ENCODE data around the gene ECSCR. TPM values are rescaled to one million over a fixed set of nuclear protein-coding genes. Genes with fewer than 3 reads are reported as not detected.

The ECSCR gene
- total RNA-seq, 1 donor from 2014 or later = not detected

GRCh38 chr5:139439013-139439903, 23.3 kb downstream of the ECSCR start, which contains the start of gene DNAJC18:
Gene DNAJC18, minus strand, starts transcription at chr5:139439525. Its CDS starts 80 bp downstream, at chr5:139439445.
- Histone ChIP-seq H3K4me3 (ENCODE audit: low read depth, low read length) (peak within 1 kb of the TSS; percentile 97), H3K27me3 (ENCODE audit: control insufficient read depth, insufficient read depth, low read length) (no peaks in the 10 kb centered on the region), H3K36me3 (ENCODE audit: control insufficient read depth, insufficient read depth, low read length) (no peaks in the 10 kb centered on the region)
- FAIRE-seq (no peak), DNase-seq (ENCODE audit: low read depth) (peak; percentile 71)
- no peak for TF ChIP-seq CTCF (IDR thresholded peaks at IDR 0.05; ENCODE audit: insufficient read depth, low read length, severe bottlenecking)

GRCh38 chr5:139438707-139439012, 23.9 kb downstream of the ECSCR start:
- H3K4me3 ChIP-seq (ENCODE audit: low read depth, low read length) = peak overlapping the region; percentile 97

GRCh38 chr5:139435676-139436075, 26.9 kb downstream of the ECSCR start:
- TF ChIP-seq CTCF (IDR thresholded peaks at IDR 0.05; ENCODE audit: insufficient read depth, low read length, severe bottlenecking) = no peak
- no peak for DNase-seq (ENCODE audit: low read depth)
- H3K4me3 ChIP-seq (ENCODE audit: low read depth, low read length) = no peak overlapping the region
- FAIRE-seq = no peak
- H3K36me3 ChIP-seq (ENCODE audit: control insufficient read depth, insufficient read depth, low read length) = no peaks in the 10 kb centered on the region
- H3K27me3 ChIP-seq (ENCODE audit: control insufficient read depth, insufficient read depth, low read length) = no peaks in the 10 kb centered on the region

More at GRCh38 chr5:139438707-139439012, 23.9 kb downstream of the ECSCR start:
- no peak for TF ChIP-seq CTCF (IDR thresholded peaks at IDR 0.05; ENCODE audit: insufficient read depth, low read length, severe bottlenecking)
- no peaks in the 10 kb centered on the region for H3K36me3 ChIP-seq (ENCODE audit: control insufficient read depth, insufficient read depth, low read length)
- no peak for FAIRE-seq
- H3K27me3 ChIP-seq (ENCODE audit: control insufficient read depth, insufficient read depth, low read length) = no peaks in the 10 kb centered on the region
- DNase-seq (ENCODE audit: low read depth) = no peak

- TF ChIP-seq CTCF (IDR thresholded peaks at IDR 0.05; ENCODE audit: insufficient read depth, low read length, severe bottlenecking) = no peak
- H3K36me3 ChIP-seq (ENCODE audit: control insufficient read depth, insufficient read depth, low read length) = no peaks in the 10 kb centered on the region
- FAIRE-seq = no peak
- no peak overlapping the region for H3K4me3 ChIP-seq (ENCODE audit: low read depth, low read length)
- DNase-seq (ENCODE audit: low read depth) = peak; percentile 56
- no peaks in the 10 kb centered on the region for H3K27me3 ChIP-seq (ENCODE audit: control insufficient read depth, insufficient read depth, low read length)
These were observed 30.8 kb downstream of the ECSCR start for GRCh38 chr5:139431706-139432105.

GRCh38 chr5:139430015-139430414, 32.5 kb downstream of the ECSCR start:
- H3K36me3 ChIP-seq (ENCODE audit: control insufficient read depth, insufficient read depth, low read length) = no peaks in the 10 kb centered on the region
- DNase-seq (ENCODE audit: low read depth) (no peak), FAIRE-seq (no peak)
- H3K27me3 ChIP-seq (ENCODE audit: control insufficient read depth, insufficient read depth, low read length) = no peaks in the 10 kb centered on the region
- no peak overlapping the region for H3K4me3 ChIP-seq (ENCODE audit: low read depth, low read length)
- no peak for TF ChIP-seq CTCF (IDR thresholded peaks at IDR 0.05; ENCODE audit: insufficient read depth, low read length, severe bottlenecking)
